ENCODE data around the gene ANKRD13A. TPM values are rescaled to one million over a fixed set of nuclear protein-coding genes. Genes with fewer than 3 reads are reported as not detected.

The ANKRD13A gene
- total RNA-seq (2014; rRNA removed; shearing (Covaris generic)), result 21.5 and 30.5 TPM in 2 replicates

DNA sequence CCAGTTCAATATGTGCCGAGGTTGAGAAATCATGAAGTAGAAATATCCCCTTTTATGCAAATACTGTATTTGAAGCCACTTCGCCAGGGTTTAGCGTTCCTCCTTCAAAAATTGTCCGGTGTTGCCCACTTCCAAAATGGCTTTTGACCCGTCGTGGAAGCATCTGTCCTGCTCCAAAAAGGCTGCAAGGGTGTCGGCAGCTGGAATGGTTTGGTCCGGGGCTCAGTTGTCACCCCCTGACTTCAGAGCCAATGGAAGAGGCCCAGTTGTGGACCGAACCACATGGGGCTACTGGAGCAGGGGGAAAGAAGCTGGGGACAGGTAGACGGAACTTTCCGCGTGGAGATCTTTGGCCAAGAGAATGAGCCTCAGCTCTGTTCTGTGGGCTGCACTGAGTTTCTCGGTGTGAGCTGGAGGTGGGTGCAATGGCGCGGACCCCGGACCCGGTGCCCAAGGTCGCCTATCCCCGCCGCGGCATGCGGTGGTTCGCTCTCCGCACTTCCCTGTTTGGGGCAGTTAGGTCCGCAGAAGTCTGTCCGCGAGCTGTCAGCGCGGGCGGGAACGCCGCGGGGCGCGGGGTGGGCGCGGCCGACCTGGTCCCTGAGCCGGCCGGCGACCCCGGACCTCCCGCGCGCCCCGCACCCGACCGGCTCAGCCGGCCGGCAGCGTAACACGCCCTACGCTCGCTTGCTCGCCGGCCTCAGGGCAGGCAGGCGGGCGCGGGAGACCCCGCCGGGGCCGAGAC is at the start of gene ANKRD13A:
TSS of gene ANKRD13A (plus strand) at position 527 of the 745 bp plus-strand sequence. CDS start 259 bp downstream, outside the sequence.
- DNase-seq (ENCODE audit: low spot score), result peak; percentile 93

DNA sequence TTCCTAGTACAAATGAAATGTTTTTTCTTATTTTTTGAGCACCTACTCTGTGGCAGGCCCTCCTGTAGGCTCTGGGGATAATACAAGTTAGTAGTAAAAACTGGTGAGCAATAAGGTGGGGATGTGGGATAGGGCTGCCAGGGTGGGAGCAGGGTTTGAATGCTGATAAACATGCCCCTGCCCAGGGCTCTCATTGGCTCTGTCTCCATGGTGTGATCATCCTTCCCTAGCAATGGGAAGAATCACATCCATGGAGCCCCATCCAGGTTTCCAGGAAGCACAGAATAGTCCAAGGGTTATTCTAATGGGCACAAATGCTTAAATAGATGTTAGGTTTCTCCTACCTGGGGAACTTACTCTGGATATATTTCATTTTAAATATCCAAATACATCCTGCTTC is 48.6 kb upstream of the ANKRD13A start:
- DNase-seq (ENCODE audit: low spot score), result no peak

DNA sequence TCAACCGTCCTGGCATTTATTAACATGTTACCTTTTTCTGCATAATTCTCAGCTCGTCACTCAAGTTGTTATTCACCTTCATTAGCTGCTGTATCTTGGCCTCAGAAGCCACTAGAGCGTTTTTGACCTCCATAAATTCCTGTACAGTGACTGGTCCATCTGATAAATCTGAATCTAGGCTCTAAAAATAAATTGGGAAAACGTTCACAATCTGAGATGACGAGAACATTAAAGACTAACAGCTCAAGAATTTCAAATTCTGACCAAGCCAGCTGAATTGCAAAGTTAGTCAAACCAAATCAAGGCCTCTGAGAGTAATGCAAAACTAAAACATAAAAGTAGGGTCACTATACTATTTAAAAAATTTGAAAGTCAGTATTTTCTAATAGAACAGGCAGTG is 48.1 kb upstream of the ANKRD13A start:
- no peak for DNase-seq (ENCODE audit: low spot score)

DNA sequence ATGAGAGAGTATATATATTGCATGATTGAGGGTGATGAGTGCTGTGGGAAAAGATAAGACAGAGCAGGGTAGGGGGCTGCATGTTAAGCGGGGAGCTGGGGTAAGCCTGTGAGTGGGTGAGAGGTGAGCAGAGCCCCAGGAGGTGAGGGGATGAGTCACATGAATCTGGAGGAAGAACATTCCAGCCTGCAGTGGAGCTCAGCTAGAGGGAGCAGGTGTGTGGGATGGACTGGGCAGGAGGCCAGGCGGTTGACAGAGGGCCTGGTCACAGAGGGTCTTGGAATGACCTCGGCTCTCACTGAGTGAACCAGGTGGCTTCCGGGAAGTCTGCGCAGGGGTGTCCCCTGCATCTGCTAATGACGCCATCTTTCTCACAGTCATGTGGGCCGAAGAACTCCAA is 47.5 kb upstream of the ANKRD13A start:
- DNase-seq (ENCODE audit: low spot score), result peak; percentile 31

DNA sequence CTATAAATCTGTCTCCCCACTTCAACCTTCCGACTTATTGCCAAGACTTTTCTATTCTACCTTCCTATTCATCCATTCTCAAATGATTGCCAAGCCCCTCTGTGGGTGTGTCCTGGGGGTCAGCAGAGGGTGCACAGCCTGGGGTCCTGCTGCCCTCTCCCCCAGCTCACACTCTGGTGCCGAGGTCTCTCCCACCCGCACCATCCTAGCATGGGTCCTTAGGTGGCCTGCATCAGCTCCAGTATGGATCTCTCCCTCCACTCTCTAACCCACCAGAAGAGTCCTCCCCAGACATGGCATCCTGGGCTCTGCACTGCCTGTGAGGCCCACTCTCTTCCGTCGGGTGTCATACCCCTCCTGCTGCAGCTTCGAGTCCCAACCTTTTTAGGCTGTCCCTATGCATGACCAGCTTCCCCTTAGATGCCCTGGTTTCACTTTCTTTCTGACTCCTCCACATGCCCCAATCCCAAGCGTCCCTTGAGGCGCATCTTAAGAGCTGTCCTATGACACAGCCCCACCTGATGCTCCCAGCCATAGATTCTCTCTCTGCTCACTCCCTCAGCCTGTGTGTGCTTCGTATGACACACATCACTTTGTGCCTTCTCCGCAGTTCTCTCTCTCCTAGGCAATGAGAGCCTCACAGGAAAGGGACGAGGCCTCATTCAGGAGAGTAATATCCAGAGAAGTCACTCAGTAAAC is 46.9 kb upstream of the ANKRD13A start:
- no peak for DNase-seq (ENCODE audit: low spot score)

DNA sequence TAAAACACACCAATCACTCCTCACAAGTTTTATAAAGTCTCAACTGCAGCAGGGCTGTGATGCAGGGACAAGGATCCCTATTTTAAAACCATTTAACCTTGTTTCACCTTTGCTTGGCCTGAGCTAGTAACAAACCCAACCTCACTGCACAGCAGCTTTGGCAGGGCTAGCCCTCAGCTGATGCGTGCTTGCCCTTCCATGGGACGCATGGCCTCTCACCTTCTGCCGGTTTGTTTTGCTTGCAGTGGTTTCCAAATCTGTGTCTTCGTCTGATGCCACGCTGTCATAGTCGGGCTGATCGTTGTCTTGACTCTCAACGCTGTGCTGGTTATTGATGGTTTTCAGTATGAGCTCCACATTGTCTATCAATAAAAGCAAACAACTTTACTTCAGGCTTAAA is 46.4 kb upstream of the ANKRD13A start:
- no peak for DNase-seq (ENCODE audit: low spot score)

DNA sequence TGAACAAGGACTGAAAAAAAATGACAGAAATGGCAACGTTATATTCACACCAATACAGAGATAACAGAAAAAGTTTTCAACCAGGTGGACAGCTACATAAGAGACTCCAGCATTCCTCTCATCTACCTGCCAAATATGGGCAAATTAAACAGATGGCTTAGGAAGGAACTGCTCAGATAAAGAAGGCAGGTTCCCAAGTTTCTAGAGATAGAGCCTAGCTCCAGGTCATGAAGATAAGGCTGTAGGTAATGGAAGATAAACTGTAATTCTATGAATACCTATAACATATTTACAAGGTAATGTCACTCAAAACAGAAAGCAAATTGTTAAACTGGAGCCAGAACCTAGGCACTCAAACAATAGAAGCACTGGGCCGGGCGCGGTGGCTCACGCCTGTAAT is 45.6 kb upstream of the ANKRD13A start:
- no peak for DNase-seq (ENCODE audit: low spot score)

DNA sequence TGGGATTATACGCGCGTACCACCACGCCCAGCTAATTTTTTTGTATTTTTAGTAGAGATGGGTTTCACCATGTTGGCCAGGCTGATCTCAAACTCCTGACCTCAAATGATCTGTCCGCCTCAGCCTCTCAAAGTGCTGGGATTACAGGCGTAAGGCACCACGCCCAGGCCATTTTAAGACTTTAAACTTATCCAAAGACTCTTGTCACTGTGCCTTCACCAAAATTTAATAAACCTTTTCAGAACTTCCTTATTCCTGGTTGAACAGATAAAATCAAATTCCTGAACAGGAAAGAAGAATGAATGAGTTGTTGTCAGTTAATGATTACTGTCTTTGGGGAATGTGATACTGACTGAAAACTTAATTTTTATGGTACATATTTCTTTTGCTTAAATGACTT is 40.9 kb upstream of the ANKRD13A start:
- DNase-seq (ENCODE audit: low spot score), result no peak

DNA sequence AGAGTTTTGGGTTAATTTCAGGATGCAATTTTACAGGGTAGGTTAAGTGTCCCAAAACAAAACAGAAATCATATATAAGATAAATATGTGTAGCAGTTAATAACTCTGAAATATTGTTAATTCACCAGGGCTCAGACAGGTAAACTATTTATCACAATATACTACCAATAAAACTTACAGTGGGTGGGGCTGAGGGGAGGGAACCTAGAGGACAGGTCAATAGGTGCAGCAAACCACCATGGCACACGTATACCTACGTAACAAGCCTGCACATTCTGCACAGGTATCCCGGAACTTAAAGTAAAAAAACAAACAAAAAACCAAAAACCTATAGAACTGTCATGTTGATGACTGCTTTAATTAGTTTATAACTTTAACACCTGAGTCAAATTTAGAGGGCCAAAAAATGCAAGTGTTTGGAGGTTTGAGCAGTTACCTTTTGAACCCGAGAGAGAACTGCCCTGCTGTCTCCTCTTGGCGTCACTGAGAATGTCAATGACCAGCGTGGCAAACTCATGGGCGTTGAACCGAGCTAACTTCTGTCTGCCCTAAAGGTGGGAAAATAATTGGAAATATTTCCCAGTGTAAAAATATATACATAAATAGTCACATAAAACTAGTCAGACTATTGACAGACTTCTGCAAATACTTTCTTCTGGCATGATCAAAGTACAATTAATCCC is 39.7 kb upstream of the ANKRD13A start:
- DNase-seq (ENCODE audit: low spot score), result no peak

DNA sequence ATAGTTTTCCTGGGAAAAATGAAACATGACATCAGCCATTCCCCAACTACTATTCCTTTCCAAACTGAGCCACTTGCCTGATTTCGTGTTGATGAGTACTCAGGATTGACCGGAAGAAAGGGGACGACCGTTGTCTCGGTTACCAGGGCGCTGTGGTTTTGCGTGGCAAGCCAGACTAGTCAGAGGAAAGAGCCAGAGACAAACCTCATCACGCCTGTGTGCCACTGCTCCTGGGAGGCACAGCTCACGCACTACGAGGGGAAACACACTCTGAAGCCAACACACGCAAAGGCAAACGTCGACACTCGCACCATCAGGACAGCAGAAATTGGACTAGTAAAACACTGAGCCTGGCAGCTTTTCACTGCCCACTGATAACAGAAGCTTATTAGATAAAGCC is 38.0 kb upstream of the ANKRD13A start:
- DNase-seq (ENCODE audit: low spot score), result no peak

DNA sequence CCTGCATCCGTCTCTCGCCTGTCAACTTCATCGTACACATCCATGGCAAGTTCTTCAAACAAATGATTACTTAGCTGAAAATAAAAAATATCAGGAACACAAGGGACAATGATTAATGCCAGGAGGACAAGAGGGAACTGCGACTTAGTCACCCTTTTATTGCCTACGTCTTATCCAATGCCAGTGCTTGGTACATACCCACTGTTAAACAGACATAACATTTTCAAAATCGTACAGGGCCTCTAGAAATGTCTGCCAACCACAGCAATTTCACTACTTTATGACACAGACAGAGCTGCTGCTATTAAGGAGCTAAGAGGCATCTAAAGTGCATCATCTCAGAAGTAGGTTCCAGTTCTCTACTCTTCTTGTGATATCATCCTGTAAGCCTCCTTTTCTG is 37.6 kb upstream of the ANKRD13A start:
- DNase-seq (ENCODE audit: low spot score), result no peak

DNA sequence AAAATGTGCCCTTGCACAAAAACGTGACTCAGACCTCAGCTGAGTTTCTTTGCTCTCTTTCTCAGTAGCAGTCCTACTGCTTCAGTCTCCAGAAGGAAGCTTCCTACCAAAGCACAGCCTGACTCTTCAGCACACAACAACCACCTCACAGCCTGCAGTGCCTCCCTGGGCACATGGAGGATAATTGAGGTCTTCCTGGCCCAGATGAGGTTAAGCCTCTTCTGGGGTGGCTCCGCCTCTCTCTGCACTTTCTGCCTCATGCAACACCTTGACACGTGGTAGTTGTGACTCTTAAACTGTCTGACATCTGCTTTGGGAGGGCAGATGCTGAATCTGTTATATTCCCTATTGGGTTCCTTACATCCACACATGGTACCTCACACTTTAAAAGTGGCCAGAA is 36.8 kb upstream of the ANKRD13A start:
- DNase-seq (ENCODE audit: low spot score), result no peak

DNA sequence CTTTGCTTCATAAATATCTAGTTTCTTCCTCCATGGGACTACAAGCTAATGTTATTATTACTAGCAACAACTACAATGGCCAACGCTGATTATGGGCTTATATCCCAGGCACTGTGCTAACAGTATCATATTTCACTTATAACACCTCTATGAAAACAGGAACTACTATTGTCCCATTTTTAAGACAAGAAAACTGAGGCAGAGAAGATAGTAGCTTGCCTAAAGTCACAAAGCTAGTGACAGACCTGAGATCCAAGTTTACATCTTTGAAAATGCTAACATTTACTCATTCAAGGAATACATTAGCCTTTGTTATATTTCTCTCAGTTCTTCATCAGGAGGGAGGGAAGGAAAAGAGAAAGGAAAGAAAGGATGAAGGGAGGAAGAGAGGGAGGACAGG is 35.9 kb upstream of the ANKRD13A start:
- no peak for DNase-seq (ENCODE audit: low spot score)

DNA sequence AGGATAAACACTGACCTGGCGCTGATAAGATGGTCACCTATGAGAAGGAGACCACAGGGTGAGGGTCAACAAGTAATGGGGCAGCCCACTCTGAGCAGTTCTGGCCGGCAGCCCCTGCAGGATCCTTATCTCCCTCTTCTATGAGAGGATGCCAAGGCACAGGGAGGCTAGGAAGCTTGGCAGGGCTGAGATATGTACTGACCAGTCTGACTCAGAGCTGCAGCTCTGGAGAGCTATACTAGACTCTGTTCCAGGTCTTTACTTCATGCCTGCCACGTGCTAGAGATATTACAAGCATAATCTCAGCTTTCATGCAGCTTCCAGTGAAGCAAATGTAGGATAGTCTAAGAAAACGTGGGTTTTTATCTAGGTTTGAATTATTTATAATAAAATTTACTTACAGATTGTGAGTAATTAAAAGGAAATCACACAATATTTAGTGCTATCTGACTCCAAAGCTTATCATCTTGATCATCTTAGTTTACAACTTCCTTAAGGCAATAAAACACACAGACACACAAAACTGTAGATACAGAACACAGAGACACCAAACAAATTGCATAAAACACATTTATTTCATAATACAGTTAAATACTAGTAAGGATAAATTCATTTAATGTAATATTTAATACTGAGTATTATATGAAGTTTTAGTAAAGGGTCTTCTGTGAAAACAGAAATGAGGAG is 35.3 kb upstream of the ANKRD13A start:
- peak; percentile 50 for DNase-seq (ENCODE audit: low spot score)

DNA sequence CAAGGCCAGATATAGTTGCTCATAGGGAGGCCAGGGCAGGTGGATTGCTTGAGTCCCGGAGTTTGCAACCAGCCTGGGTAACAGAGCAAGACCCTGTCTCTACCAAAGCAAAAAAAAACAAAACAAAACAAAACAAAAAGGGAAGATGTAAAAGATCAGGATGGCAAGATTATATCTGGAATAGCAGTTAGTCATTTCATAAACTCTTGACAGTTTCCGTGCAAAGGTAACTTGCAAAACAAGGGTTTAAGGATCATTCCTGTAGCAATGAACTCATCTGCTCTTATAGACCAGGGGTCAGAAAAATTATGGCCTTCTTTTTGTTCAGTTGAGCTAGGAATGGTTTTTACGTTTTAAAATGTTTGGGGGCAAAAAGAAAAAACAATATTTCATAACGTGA is 32.7 kb upstream of the ANKRD13A start:
- DNase-seq (ENCODE audit: low spot score), result no peak

DNA sequence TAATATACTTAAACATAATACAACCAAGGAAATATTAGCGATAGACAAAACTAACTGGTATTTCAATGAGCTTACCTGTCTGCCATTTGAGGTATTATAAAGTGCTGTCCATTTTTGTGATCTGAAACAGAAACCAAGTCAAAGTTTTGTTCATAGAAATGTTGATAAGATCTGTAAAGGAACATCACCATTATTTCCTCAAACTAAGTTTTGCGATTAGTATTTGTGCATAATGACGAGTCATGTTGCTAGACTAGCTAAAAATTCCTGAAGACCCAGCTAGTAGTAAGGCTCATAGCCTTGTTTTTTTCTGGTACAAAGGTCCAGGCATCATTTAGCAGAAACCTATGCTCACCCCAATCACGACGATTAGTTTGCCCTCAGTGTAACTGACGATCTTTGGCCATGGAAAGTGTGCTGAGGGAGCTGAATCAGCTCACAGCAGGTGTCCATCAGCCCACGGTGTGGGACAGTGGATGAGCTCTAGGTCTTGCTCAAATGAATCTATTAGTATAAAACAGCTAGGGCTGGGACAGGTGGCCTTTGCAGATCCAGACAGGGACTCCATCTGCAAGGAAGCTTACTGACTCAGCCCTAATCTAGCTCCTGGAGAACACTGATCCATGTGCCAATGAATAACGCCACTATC is 31.7 kb upstream of the ANKRD13A start:
- DNase-seq (ENCODE audit: low spot score), result no peak

DNA sequence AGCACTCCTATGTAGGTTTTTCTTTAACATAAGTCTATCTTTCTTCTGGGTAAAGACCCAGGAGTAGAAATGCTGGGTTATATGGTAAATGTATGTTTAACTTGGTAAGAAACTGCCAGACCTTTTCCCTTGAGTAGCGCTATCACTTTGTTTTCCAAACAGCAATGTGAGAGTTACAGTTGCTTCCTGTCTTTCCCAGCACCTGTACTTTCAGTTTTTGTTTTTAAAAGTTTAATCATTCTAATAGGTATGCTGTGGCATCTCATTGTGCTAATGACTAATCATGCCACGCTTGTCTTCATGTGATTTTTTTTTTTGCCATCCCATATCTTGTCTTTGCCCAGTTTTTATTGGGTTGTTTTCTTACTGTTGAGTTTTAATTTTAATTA is 31.2 kb upstream of the ANKRD13A start:
- no peak for DNase-seq (ENCODE audit: low spot score)

DNA sequence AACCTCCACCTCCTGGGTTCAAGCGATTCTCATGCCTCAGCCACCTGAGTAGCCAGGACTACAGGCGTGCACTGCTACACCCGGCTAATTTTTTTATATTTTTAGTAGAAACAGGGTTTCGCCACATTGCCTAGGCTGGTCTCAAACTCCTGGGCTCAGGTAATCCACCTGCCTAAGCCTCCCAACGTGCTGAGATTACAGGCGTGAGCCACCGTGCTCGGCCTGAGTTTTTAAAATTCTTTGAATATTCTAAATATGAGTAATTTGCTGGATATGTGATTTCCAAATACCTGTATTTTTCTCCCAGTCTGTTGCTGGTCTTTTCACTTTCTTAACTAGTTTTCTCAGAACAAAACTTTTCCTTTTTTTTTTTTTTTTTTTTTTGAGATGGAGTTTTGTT is 30.4 kb upstream of the ANKRD13A start:
- DNase-seq (ENCODE audit: low spot score), result no peak

DNA sequence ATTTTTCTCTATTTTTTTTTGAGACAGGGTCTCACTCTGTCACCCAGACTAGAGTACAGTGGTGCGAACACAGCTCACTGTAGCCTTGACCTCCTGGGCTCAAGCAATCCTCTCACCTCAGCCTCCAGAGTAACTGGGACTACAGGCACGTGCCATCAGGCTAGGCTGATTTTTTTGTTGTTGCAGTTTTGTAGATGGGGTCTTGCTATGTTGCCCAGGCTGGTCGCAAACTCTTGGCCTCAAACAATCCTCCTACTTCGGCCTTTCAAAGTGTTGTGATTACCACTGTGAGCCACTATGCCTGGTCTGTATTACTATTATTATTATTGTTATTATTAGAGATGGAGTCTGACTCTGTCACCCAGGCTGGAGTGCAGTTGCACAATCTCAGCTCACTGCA is 26.4 kb upstream of the ANKRD13A start:
- no peak for DNase-seq (ENCODE audit: low spot score)

DNA sequence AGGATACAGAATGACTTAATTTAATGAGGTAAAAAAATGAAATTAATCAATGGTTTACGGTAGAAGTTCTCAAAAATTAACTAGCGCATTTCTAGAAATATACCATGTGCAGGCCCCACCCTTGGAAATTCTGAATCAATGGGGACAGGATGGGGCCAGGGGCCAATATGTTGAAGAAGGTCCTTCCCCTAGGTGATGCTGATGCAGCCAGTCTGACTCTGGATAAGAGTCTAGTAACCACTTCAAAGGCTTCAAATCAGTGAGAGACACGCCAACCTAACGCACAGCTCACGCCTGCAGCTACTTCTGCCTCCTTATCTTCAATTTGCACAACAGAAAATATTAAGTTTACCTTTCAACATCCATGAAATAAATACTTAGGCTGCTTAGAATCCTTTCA is 17.9 kb upstream of the ANKRD13A start:
- DNase-seq (ENCODE audit: low spot score), result no peak

DNA sequence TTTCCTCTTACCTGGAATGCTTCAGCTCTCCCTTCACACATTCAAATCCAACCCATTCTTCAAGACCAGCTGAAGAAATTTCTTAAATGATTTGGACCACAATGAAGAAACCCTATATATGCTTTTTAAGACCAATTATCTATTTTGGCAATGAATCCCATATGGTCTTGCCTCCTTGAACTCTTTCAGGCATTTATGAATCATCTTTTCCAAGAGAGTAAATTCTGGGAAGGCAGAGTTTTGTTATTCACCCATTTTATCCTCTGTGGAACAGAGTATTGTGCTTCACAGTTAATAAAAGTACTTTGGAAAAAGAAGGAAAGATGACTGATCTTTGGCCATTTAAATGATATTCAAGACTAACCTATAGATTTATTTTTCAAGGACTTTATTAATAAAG is 17.0 kb upstream of the ANKRD13A start:
- DNase-seq (ENCODE audit: low spot score), result no peak
